Stimulated activated CD4-positive, alpha-beta T cell treated with anti-CD3 and anti-CD28 coated beads, TNF-alpha, amount 100 ng/mL, for 4 hours (primary cell): ENCODE measurements around the gene SUV39H1.

Experiments
- DNase-seq, 3 experiments: peaks; one replicate each; pipeline ENCODE4 v3.0.0-alpha.2; 2020; ENCODE audit warnings: low read depth in 3 of 3

SUV39H1 gene

GRCh38 chrX:48714573-48714972, 18.0 kb downstream of the SUV39H1 start:
- DNase-seq = no peak

DNA sequence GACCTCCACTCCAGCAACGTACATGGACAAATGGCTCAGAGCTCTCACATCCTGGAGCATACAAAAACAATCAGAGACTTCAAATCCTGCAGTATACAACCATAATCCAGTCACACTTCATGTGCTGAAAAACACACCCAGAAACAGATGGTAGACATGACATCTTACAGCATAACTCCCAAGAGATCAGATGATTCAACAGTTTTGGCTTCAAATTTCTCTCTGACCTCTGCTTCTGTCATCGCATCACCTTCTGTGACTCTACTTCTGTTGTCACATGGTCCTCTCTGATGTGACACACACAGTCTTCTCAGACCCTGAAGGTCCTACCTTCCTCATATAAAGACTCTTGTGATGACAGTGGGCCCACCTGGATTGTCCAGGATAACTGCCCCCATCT, 18.5 kb downstream of the SUV39H1 start:
- no peak for DNase-seq

- DNase-seq = no peak
Observed at GRCh38 chrX:48715876-48716502, 19.5 kb downstream of the SUV39H1 start.

- DNase-seq = no peak
Observed at GRCh38 chrX:48719958-48720357, 23.4 kb downstream of the SUV39H1 start.

GRCh38 chrX:48720577-48721250, 24.2 kb downstream of the SUV39H1 start:
- DNase-seq = no peak

GRCh38 chrX:48721916-48722315, 25.4 kb downstream of the SUV39H1 start:
- no peak for DNase-seq

- no peak for DNase-seq
Observed at GRCh38 chrX:48726596-48726995, 30.1 kb downstream of the SUV39H1 start.

DNA sequence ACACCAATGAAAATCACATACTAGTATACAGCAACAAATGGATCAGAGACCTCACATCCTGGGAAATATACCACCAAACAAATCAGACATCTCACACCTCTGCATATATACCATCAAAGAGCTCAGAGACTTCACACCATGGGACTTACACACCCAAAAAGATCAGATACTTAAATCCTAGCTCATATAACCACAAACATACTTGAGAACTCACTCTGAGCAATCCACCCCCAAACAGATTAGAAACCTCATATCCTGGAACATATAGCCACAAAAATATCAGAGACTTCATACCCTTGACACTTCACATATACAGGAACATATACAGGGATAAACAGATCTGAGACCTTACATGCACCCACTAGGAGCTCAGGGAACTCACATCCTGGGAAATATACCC, 32.1 kb downstream of the SUV39H1 start:
- no peak for DNase-seq

GRCh38 chrX:48736303-48736702, 39.8 kb downstream of the SUV39H1 start:
- DNase-seq = no peak

DNA sequence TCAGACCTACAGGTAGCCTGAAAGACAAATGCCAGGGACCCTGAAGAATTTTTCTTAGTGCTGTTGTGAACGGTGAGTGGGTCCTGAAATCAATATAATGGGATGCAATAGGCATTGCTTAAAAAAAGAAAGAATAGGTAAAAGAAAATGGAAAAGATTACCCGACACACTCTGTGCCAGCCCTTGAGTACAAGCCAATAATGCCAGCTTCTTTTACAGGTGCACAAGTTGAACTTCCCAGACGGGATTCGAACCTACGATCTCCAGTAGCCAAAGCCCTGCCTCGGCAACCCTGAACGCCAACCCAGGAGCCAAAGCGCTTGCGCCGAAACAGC, 40.3 kb downstream of the SUV39H1 start:
- no peak for DNase-seq

- peak; percentile 58 to 77 (median 74) for DNase-seq
Observed at GRCh38 chrX:48737213-48737938, 40.8 kb downstream of the SUV39H1 start.

DNA sequence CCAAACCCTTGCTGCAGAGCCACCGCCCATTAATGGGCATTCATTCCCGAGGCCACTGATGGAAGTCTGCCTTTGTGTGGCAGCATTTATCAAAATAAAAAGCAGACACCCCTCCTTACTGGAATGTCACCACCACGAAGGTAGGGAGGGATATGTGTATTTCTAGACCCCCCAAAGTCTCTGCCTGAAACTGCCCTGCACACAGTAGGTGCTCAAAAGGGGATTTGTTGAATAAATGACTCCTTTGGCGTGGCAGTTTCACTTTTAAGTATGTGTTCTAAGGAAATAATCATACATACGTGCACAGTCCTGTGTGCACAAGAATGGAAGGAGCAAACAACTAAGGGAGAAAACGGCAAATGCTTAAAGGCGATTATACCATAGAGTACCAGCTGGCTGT, 41.4 kb downstream of the SUV39H1 start:
- DNase-seq = no peak

DNA sequence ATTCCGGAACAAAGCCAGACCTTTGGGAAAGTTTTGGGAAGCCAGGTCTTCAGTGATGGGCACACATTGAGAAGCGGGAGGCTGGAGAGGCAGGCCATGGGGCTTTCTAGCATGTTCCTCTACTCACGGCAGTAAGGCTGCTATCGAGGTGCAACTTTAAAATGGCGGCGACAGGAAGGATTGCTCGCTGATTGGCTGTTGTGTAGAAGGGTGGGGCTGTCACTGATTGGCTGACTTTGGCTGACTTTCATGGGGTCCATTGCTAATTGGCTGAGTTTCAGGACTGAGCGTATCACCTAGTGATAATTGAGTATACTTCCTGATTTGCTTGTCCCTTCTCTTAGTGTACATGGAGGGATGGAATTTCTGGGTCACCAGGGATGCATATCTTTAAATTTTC, 45.3 kb downstream of the SUV39H1 start:
- DNase-seq = no peak

- DNase-seq = no peak
Observed at GRCh38 chrX:48745222-48745621, 48.7 kb downstream of the SUV39H1 start.

DNA sequence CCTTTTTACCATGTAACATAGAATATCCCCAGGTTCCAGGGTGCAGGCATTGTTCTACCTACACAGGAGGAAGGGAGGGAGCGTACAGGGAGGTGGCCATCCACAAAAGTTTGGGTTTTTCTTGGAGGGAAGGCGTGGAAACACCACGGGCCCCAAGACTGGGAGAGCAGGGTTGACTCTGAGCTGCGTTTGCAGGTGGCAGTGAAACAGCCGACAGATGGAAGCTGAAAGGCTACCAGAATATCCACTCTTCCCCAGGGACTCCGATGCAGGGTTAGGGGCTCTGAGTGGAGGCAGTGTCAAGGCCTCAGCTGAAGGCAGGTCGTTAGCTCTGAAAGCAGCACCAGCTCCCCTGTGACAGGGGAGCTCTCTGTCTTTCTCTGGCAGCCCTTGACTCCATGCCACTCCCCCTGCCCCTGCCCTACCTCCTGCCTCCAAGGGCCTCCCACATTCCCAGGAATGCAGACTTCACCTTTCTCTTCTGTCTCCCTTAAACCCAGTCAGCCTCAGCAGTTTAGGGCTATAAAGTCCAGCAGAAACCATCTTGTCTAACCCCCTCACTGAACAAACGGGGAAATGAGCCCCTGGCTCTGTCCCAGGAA, 51.0 kb downstream of the SUV39H1 start:
- no peak for DNase-seq

DNA sequence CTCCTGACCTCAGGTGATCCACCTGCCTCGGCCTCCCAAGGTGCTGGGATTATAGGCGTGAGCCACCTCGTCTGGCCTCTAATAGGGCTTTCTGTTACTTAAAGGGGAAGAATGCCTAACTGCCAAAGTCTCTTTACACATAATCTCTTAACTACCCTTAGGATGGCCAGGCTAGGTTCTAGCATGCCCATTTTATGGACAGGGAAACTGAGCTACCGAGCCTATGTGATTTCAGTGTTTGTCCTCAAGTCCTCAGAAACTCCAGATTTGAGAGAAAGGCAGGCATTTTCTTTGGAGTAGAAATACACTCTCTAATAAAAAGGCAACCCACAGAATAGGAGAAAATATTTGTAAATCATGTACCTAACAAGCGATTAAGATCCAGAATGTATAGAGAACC, 52.6 kb downstream of the SUV39H1 start:
- no peak for DNase-seq

- no peak for DNase-seq
Observed at GRCh38 chrX:48751343-48751742, 54.8 kb downstream of the SUV39H1 start.

GRCh38 chrX:48752498-48752897, 56.0 kb downstream of the SUV39H1 start:
- no peak for DNase-seq

DNA sequence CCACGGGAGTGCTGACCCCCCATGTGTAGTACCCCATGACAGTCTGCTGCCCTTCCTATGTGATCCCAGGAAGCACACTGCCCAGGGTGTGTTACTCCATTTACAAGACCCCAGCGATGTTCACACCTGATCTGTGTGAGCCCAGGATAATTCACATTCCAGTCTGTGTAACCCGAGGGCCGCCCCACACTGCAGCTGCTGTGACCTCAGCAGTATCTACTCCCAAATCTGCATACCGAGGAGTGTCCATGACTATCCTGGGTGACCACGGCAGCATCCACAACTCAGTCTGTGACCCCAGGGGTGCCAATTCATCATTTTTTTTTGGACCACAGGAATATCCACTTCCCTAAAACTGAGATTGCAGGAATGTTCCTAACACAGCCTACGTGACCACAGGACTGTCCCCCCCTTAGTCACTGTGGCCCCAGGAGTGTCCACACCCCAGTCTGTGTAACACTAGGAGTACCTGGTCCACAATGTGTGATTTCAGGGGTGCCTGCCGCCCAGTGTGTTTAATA, 57.2 kb downstream of the SUV39H1 start:
- DNase-seq = no peak

DNA sequence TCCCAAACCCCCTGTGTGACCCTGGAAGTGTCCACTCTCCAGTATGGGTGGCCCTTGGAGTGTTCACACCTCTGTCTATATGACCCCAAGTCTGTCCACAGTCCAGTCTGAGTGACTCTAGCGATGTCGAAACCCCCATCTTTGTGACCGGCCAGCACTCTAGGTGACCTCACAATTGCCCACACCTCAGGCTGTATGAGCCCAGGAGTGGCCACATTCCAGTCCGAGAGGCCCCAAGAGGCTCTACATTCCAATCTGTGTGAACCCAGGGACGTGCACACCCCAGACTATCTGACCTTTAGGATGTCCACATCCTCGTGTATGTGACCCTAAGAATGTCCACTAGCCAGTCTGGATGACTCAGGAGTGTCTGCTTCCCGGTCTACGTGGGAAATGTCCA, 57.7 kb downstream of the SUV39H1 start:
- no peak for DNase-seq
